NOMO-1 treated with dmso at 0.1 percent for 144 hours (cell line): ENCODE data around the gene FKBP1C.
"Not testable (repeated sequence)": the region's sequence is repeated elsewhere in the genome, so short reads cannot be mapped to it uniquely, and the experiment has no call there.

Experiments used
- DNase-seq: peaks from one replicate; lab custom pipeline; 2025; ENCODE audit not compliant: unreplicated experiment; lab: John Stamatoyannopoulos, UW

The FKBP1C gene

DNA sequence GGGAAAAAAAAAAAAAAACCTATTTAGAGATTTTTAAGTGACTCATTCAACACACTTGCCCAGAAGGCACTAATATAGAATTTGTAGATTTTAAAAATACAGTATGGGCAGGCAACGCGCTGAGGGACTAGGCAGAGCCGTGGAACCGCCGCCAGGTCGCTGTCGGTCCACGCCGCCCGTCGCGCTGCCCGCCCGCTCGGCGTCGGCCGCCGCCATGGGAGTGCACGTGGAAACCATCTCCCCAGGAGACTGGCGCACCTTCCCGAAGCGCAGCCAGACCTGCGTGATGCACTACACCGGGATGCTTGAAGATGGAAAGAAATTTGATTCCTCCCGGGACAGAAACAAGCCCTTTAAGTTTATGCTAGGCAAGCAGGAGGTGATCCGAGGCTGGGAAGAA lies at the start of gene FKBP1C:
Gene FKBP1C, plus strand, starts transcription at position 127 of the 400 bp plus-strand sequence.
- DNase-seq: not testable (repeated sequence)

GRCh38 chr6:63164047-63164803 lies 47.0 kb upstream of the FKBP1C start:
- not testable (repeated sequence) for DNase-seq

DNA sequence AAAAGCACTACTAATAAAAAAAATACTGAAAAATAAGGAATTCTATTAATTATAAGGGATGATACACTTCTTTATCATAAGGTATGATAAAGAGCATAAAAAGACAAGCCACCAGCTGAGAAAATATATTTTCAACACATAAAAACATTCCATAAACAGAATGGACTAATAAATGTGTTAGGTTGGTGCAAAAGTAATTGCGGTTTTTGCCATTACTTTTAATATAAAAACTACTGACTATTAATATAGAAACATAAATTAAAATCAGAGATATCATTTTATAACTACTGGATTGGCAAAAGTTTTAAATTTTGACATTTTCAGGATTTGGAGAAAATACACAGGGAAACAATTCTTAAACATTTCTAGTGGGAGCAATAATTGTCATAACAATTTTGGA lies 37.1 kb upstream of the FKBP1C start:
- no peak for DNase-seq

GRCh38 chr6:63176181-63176580 lies 35.1 kb upstream of the FKBP1C start:
- no peak for DNase-seq

DNA sequence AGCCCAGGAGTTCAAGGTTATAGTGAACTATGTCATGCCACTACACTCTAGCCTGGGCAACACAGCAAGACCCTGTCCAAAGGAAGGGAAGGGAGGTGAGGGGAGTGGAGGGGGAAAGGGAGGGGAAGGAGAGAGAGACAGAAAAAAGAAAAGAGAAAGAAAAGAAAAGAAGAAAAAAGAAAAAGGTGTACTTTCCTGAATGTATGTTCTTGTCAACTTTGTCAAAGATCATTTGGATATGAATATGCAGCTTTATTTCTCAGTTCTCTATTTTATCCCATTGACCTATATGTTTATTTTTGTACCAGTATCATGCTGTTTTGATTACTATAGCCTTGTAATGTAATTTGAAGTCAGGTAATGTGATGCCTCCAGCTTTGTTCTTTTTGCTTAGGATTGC lies 30.9 kb upstream of the FKBP1C start:
- no peak for DNase-seq

GRCh38 chr6:63186970-63187369 lies 24.3 kb upstream of the FKBP1C start:
- DNase-seq: no peak

DNA sequence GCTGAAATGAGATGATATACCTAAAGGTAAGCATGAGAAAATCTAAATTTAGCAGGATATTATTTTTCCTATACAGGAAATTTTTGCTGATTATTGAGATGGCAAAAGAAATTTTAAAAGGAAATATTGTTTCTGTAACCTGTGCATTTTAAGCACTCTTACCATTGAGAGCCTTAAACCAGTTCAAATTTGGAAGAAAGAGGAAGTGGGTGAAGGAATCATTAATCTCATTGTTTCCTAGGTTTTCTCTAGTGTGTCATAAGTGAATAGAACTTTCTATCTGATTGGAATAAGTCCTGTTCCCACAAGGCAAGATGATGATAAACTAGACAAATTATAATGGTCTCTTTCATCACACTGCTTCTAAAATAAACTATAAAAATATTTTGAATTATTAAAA lies 22.4 kb upstream of the FKBP1C start:
- peak; percentile 11 for DNase-seq

DNA sequence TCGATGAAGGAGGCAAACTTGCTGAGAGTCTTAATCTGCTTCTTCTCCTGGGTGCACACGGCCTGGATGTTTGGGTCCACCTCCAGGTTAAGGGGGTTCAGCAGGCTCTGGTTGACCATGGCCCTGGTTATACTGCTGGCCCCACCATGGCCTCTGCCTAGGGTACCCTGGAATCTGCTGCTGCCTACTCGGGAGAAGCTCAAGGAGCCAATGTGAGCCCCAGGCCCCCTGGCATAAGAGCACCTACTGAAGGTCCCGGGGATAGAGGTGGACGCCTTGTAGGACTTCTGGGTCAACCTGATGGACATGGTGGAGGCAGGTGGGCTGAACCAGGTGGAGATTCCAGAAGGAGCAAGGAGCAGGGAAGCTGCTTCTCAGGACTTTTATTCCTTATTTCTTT lies 17.9 kb upstream of the FKBP1C start:
- DNase-seq: no peak

DNA sequence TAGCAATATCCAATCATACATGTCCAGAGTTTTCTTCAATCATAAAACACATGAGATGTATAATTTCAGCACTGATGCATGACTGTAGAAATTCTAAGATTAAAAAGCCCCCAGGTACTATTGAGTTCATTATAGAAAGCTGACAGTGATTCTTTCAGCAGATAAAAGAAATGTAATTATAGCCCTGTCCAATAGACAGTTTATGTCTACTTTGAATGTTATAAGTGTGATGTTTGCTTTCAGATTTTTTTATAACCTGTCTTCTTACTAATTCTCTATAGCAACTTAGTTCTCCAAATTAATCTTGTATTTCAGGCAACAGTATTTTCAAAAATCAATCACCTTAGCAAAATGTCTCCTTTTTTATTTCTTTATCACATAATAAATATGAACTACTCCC lies 13.5 kb upstream of the FKBP1C start:
- no peak for DNase-seq

DNA sequence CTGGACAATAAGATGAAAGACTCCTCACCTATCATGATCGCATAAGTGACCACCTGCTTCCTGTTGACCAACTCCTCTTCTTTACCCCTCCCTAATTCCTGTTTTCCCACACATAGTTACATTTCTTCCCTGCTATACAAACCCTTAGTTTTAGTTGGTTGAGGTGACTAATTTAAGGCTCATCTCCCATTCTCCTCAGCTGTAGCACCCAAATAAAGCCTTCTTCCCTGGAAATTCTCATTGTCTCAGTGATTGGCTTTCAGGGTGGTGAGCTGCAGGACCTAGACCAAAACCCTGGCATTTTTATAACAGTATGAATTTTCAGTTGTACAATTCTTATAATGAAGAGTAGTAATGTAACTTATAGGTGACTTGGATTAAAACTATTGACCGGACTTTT lies 2.1 kb downstream of the FKBP1C start:
- no peak for DNase-seq

GRCh38 chr6:63214816-63215215 lies 3.5 kb downstream of the FKBP1C start:
- DNase-seq: peak; percentile 21

DNA sequence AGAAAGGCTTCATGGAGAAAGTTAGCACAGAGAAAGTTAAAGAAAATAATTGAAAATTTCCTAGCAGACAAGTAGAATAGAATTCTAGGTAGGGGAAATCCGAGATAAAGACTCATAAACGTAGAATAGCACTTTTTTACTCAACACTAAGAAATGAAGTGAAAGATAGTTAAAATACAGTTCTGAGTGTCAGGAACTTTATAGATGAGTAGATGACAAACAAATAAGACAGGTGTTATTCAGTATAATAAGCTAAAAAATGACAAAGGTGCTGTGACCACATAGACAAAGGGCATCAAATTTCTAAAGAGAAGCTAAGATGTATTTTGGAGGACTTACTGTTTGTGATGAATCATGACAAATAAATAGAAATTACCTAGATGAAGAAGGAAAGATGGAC lies 12.9 kb downstream of the FKBP1C start:
- no peak for DNase-seq

DNA sequence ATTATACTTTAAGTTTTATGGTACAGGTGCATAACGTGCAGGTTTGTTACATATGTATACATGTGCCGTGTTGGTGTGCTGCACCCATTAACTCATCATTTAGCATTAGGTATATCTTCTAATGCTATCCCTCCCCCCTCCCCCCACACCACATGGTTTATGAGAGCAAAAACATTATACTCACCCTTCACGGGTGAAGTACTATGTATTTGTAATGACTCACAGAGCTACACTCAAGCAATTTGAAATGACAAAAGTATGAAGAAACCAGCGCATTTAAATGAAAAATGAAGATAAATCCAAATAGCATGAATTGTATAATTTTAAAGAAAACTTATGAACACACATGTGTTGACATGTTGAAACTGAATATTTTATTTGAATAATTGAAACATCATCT lies 14.7 kb downstream of the FKBP1C start:
- DNase-seq: not testable (repeated sequence)

DNA sequence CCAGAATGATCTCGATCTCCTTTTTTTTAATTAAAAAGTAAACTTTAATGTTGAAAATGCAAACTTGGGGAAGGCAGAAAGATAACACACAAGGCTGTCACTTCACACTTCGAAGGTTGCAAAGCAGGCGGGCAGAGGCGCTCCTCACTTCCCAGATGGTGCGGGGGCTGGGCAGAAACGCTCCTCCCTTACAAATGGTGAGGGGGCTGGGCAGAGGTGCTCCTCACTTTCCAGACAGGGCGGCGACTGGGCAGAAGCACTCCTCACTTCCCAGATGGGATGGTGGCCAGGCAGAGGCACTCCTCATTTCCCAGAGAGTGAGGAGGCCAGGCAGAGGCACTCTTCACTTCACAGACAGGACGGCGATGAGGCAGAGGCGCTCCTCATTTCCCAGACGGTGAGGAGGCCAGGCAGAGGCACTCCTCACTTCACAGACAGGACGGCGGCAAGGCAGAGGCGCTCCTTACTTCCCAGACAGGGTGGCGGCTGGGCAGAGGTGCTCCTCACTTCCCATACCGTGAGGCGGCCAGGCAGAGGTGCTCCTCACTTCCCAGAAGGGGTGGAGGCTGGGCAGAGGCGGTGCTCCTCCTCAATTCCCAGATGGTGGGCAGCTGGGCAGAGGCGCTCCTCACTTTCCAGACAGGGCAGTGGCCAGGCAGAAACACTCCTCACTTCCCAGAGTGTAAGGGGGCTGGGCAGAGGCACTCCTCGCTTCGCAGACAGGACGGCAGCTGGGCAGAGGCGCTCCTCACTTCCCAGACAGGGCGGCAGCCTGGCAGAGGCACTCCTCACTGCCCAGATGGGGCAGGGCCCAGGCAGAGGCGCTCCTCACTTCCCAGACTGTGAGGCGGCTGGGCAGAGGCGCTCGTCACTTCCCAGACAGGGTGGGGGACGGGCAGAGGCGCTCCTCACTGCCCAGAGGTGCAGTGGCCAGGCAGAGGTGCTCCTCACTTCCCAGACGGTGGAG lies 16.9 kb downstream of the FKBP1C start:
- DNase-seq: not testable (repeated sequence)

DNA sequence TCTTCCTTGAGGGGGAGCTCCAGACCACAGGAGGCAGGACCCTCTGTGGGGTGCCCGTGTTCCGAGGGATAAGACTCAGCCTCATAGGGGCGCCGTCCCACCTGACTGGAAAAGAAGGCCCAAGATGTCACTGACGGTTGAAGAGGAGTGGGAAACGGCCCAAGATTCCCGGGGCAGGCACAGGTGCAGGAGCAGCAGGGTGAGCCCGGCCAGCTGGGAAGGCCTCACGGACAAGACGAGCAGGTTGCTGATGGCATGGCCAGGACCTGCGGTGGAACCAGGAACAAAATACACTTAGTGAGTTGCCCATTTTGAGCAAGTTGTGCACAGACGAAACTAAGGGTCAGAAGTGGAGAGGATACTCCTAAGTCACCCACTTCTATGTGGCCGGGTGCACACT lies 18.8 kb downstream of the FKBP1C start:
- not testable (repeated sequence) for DNase-seq

GRCh38 chr6:63230511-63230910 lies 19.2 kb downstream of the FKBP1C start:
- DNase-seq: not testable (repeated sequence)

DNA sequence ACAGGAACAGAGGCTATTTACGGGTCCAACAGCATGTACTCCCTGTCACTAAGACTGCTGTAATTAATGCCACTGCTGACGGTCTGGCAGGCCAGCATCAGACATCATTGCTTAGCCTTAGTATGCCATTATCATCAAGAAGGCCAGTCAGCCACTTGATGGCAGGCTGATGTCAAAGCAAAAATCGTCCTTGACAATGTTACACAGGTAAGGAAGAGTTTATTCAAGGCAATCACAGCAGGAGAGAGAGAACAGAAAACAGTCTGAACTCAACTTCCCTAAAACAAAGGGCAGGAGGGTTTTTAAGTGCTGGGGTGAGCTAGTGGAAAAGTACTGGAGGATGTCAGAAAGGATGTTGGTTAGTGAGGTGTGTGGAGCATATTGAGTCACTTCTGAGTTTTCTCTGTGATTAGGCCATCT lies 25.1 kb downstream of the FKBP1C start:
- DNase-seq: peak; percentile 51

DNA sequence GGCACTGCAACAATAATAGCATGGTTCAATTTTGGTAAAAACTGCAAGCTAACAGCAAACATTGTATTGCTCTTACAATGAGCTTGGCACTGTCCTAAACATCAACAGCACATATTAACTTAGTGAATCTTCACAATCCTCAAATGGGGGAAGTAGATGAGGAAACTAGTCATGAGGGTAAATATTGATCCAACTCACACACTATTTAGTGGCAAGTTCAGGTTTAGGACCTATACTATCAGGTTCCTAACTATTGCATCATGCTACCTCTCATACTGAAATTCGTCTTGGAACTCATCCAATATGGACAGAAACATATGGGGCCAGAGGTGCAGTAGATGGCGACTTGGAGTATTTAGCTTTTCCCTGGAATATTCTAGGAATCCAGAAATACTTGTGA lies 34.2 kb downstream of the FKBP1C start:
- DNase-seq: no peak

DNA sequence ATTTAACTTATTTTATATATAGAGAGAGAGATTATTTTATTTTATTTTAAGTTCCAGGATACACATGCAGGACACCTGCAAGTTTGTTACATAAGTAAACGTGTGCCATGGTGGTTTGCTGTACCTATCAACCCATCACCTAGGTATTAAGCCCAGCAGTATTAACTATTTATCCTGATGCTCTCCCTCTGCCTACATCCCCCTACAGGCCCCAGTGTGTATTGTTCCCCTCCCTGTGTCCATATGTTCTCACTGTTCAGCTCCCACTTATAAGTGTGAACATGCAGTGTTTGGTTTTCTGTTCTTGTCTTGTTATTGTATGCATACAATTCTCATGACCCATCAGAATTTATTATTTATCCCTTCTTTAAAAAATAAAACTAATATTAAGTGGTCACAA lies 34.6 kb downstream of the FKBP1C start:
- DNase-seq: no peak

DNA sequence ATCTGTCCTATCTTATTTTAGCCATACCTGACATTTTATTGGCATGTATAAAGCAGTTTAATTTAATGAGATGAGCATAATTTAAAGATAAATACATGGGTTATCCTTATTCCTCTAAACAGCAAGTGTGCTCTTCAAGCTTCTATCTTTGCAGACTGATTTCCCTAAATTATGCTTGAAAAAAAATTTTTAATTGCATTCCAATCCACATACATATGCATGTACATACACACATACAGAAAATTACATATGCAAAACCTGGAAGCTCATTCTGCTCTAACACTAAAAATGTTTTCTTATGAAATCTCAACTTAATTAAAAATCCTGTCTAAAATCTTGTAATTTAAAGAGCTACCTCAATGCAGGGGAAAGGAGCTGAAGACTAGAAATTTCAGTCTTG lies 35.3 kb downstream of the FKBP1C start:
- no peak for DNase-seq

- DNase-seq: no peak
Observed at GRCh38 chr6:63249875-63250482, 38.7 kb downstream of the FKBP1C start.

DNA sequence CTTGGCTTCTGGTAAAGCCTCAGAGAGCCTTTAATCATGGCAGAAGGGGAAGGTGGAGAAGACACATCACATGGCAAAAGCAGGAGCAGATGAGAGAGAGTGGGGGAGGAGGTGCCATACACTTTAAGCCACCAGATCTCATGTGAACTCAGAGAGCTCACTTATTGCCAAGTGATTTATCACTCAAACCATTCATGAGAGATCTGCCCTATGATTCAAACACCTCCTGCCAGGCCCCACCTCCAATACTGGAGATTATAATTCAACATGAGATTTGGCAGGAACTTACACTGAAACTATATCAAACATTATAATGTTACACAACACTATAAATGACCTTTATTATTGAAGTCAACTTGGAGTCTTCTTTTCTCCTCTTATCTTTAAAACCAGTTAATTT lies 47.9 kb downstream of the FKBP1C start:
- DNase-seq: no peak
